OCI-LY7 (cell line): ENCODE data around the gene COQ9.

Source experiments
- CTCF ChIP-seq: fragments of 200-600 bp; sonication (generic); conservative IDR thresholded peaks from 2 replicates; pipeline ENCODE4 v1.5.1; 2014; ENCODE audit warnings: mild to moderate bottlenecking, antibody characterized with exemption, low read length, moderate library complexity, mixed read lengths
- EZH2phosphoT487 ChIP-seq: fragments of 200-600 bp; sonication (generic); IDR thresholded peaks from 2 replicates; pipeline ENCODE4 v1.6.1; 2018; ENCODE audit warnings: low read depth, borderline replicate concordance, mild to moderate bottlenecking, mixed run types, antibody characterized with exemption, low read length, moderate library complexity, mixed read lengths

DNA sequence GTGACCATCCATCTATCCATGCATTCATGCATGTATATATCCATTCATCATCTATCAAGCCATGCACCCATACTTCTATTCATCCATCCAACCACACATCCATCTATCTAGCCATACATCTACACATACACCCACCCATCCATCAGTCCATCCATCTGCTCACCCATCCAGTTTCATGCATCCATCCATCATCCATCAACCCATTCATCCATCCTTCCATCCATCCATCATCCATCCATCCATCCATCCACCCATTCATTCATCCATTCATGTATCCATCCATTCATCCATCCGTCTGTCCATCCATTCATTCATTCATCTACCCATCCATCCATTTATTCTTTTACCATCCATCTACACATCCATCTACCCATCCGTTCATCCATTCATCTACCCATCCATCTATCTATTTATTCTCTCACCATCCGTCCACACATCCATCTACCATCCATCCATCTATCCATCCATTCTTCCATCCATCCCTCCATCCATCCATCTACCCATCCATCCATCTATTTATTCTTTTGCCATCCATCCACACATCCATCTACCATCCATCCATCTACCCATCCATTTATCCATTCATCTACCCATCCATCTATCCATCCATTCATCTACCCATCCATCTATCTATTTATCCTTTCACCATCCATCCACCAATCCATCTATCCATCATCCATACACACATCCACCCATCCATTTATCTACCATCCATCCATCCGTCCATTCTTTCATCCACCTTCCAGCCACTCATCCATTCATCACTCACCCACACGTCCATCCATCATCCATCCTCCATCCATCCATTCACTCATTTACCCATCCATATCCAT is 39.5 kb upstream of the COQ9 start:
- TF ChIP-seq CTCF = no peak
- TF ChIP-seq EZH2phosphoT487 = no peak
